Measurements from ENCODE around the gene TMEM63C.

The TMEM63C gene

GRCh38 chr14:77290705-77291104 is 109.1 kb downstream of the TMEM63C start:
- H3F3A ChIP-seq (ENCODE audit: low read depth), result no peaks in the 10 kb centered on the region
- H3K4me2 ChIP-seq (ENCODE audit: low read depth, low read length, poor library complexity, severe bottlenecking), result no peak overlapping the region
- H3K9me3 ChIP-seq (ENCODE audit: insufficient read depth, low read depth, low read length), result no peaks in the 10 kb centered on the region
- H3K4me1 ChIP-seq (ENCODE audit: insufficient read depth, low read length, poor library complexity, severe bottlenecking), result no peaks in the 10 kb centered on the region
- no peaks in the 10 kb centered on the region for H4K20me1 ChIP-seq (ENCODE audit: insufficient read depth, low read length, poor library complexity, severe bottlenecking)
- no peak overlapping the region for H3K9ac ChIP-seq (ENCODE audit: low read depth, low read length, poor library complexity, severe bottlenecking)
- no peak overlapping the region for H2AFZ ChIP-seq (ENCODE audit: low read length)
- H3K4me3 ChIP-seq (ENCODE audit: low read length, poor library complexity, severe bottlenecking), result no peak overlapping the region
- peaks cover 32% of the 10 kb centered on the region; the same call in 1 of the 2 replicates for H3K36me3 ChIP-seq (ENCODE audit: insufficient read depth, low read length)
- no peaks in the 10 kb centered on the region for H3K27me3 ChIP-seq (ENCODE audit: insufficient read depth, low read length, poor library complexity, severe bottlenecking)
- TF ChIP-seq EZH2phosphoT487 (IDR thresholded peaks at IDR 0.05; ENCODE audit: borderline replicate concordance) (no peak), CTCF (conservative IDR thresholded peaks at IDR 0.05; ENCODE audit: low read length) (peak; percentile 35; the same call in 1 of the 2 replicates)
- no peaks in the 10 kb centered on the region for H3K79me2 ChIP-seq (ENCODE audit: insufficient read depth, low read length)
- H3K9me2 ChIP-seq (replicated peaks; ENCODE audit: low read depth, low read length), result no peaks in the 10 kb centered on the region

DNA sequence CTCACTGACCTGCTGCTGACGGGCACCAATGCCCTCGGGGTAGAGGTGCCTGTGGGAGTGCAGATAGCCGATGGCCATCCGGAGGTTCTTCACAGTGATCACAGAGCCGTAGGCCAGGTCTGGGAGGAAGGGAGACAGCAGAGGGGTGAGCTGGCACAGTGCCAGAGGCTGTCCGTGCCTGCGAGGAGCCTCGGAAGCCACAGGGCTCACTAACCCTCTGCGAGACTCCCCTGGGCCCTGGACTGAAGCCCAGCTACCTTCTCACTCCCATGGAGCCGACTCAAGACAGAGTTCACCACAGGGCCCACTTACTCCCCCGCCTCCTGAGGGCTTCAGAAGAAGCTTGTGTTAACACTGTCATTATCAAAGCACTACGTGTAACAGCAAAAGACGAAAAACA is 114.6 kb downstream of the TMEM63C start:
- H3K79me2 ChIP-seq (ENCODE audit: insufficient read depth, low read length), result no peaks in the 10 kb centered on the region
- H3K36me3 ChIP-seq (ENCODE audit: insufficient read depth, low read length), result peaks cover 33% of the 10 kb centered on the region; the same call in 1 of the 2 replicates
- H2AFZ ChIP-seq (ENCODE audit: low read length), result no peak overlapping the region
- no peak overlapping the region for H3K9ac ChIP-seq (ENCODE audit: low read depth, low read length, poor library complexity, severe bottlenecking)
- H3K4me2 ChIP-seq (ENCODE audit: low read depth, low read length, poor library complexity, severe bottlenecking), result no peak overlapping the region
- no peaks in the 10 kb centered on the region for H3K9me3 ChIP-seq (ENCODE audit: insufficient read depth, low read depth, low read length)
- no peaks in the 10 kb centered on the region for H4K20me1 ChIP-seq (ENCODE audit: insufficient read depth, low read length, poor library complexity, severe bottlenecking)
- TF ChIP-seq CTCF (conservative IDR thresholded peaks at IDR 0.05; ENCODE audit: low read length) (no peak), EZH2phosphoT487 (IDR thresholded peaks at IDR 0.05; ENCODE audit: borderline replicate concordance) (no peak)
- no peaks in the 10 kb centered on the region for H3K27me3 ChIP-seq (ENCODE audit: insufficient read depth, low read length, poor library complexity, severe bottlenecking)
- no peaks in the 10 kb centered on the region for H3K9me2 ChIP-seq (replicated peaks; ENCODE audit: low read depth, low read length)
- no peaks in the 10 kb centered on the region for H3K4me1 ChIP-seq (ENCODE audit: insufficient read depth, low read length, poor library complexity, severe bottlenecking)
- H3F3A ChIP-seq (ENCODE audit: low read depth), result no peaks in the 10 kb centered on the region
- H3K4me3 ChIP-seq (ENCODE audit: low read length, poor library complexity, severe bottlenecking), result no peak overlapping the region

- Histone ChIP-seq H2AFZ (ENCODE audit: low read length) (no peak overlapping the region), H3K9me3 (ENCODE audit: insufficient read depth, low read depth, low read length) (no peaks in the 10 kb centered on the region), H3K9me2 (replicated peaks; ENCODE audit: low read depth, low read length) (no peaks in the 10 kb centered on the region), H3K4me3 (ENCODE audit: low read length, poor library complexity, severe bottlenecking) (no peak overlapping the region), H3K4me1 (ENCODE audit: insufficient read depth, low read length, poor library complexity, severe bottlenecking) (no peaks in the 10 kb centered on the region), H3F3A (ENCODE audit: low read depth) (no peaks in the 10 kb centered on the region), H3K4me2 (ENCODE audit: low read depth, low read length, poor library complexity, severe bottlenecking) (no peak overlapping the region), H4K20me1 (ENCODE audit: insufficient read depth, low read length, poor library complexity, severe bottlenecking) (no peaks in the 10 kb centered on the region), H3K36me3 (ENCODE audit: insufficient read depth, low read length) (peaks cover 33% of the 10 kb centered on the region; the same call in 1 of the 2 replicates), H3K9ac (ENCODE audit: low read depth, low read length, poor library complexity, severe bottlenecking) (no peak overlapping the region), H3K79me2 (ENCODE audit: insufficient read depth, low read length) (no peaks in the 10 kb centered on the region), H3K27me3 (ENCODE audit: insufficient read depth, low read length, poor library complexity, severe bottlenecking) (no peaks in the 10 kb centered on the region)
- TF ChIP-seq EZH2phosphoT487 (IDR thresholded peaks at IDR 0.05; ENCODE audit: borderline replicate concordance), result no peak
- no peak for TF ChIP-seq CTCF (conservative IDR thresholded peaks at IDR 0.05; ENCODE audit: low read length)
Measured at GRCh38 chr14:77296906-77297305, 115.3 kb downstream of the TMEM63C start.
